Mucosa of stomach (tissue), 1 donor: ENCODE data around the gene AMPD3.
A peak's percentile ranks its signal among the peaks of the same experiment; 100 is the strongest.

Source experiments
- H3K27me3 ChIP-seq: one replicate; pipeline ENCODE4 v1.7.0; 2013; ENCODE audit warnings: mild to moderate bottlenecking, low read length; ENCODE audit not compliant: control insufficient read depth, insufficient read depth
- H3K36me3 ChIP-seq: one replicate; pipeline ENCODE4 v1.7.0; 2013; ENCODE audit warnings: low read length; ENCODE audit not compliant: control insufficient read depth, insufficient read depth
- H3K4me1 ChIP-seq: one replicate; pipeline ENCODE4 v1.7.0; 2013; ENCODE audit warnings: mild to moderate bottlenecking, low read length; ENCODE audit not compliant: control insufficient read depth, insufficient read depth
- H3K4me3 ChIP-seq: one replicate; pipeline ENCODE4 v1.7.0; 2013; ENCODE audit warnings: low read length
- H3K9ac ChIP-seq: one replicate; pipeline ENCODE4 v1.7.0; 2013; ENCODE audit warnings: mild to moderate bottlenecking, low read length, moderate library complexity
- H3K9me3 ChIP-seq: one replicate; pipeline ENCODE4 v1.7.0; 2013; ENCODE audit warnings: mild to moderate bottlenecking, low read length, moderate library complexity; ENCODE audit not compliant: control insufficient read depth
- donor health status: Pancreatic carcinoma.

Gene AMPD3

GRCh38 chr11:10440401-10440800 is 14.7 kb upstream of the AMPD3 start:
- H3K27me3 ChIP-seq: no peaks in the 10 kb centered on the region
- no peak overlapping the region for H3K9ac ChIP-seq
- H3K9me3 ChIP-seq: no peaks in the 10 kb centered on the region
- H3K4me3 ChIP-seq: no peak overlapping the region
- no peaks in the 10 kb centered on the region for H3K36me3 ChIP-seq
- no peaks in the 10 kb centered on the region for H3K4me1 ChIP-seq

GRCh38 chr11:10441091-10441490 is 14.0 kb upstream of the AMPD3 start:
- Histone ChIP-seq H3K27me3 (no peaks in the 10 kb centered on the region), H3K36me3 (no peaks in the 10 kb centered on the region), H3K9ac (no peak overlapping the region), H3K4me1 (no peaks in the 10 kb centered on the region), H3K4me3 (no peak overlapping the region), H3K9me3 (no peaks in the 10 kb centered on the region)

- H3K9me3 ChIP-seq: no peaks in the 10 kb centered on the region
- no peaks in the 10 kb centered on the region for H3K4me1 ChIP-seq
- no peaks in the 10 kb centered on the region for H3K36me3 ChIP-seq
- H3K9ac ChIP-seq: no peak overlapping the region
- H3K4me3 ChIP-seq: no peak overlapping the region
- H3K27me3 ChIP-seq: no peaks in the 10 kb centered on the region
Measured at GRCh38 chr11:10441652-10442503, 13.2 kb upstream of the AMPD3 start.

- Histone ChIP-seq H3K4me3 (no peak overlapping the region), H3K9ac (no peak overlapping the region), H3K9me3 (no peaks in the 10 kb centered on the region), H3K4me1 (no peaks in the 10 kb centered on the region), H3K36me3 (no peaks in the 10 kb centered on the region), H3K27me3 (no peaks in the 10 kb centered on the region)
Measured at GRCh38 chr11:10443152-10443551, 11.9 kb upstream of the AMPD3 start.

GRCh38 chr11:10443721-10444235 is 11.3 kb upstream of the AMPD3 start:
- Histone ChIP-seq H3K9ac (no peak overlapping the region), H3K9me3 (no peaks in the 10 kb centered on the region), H3K4me3 (no peak overlapping the region), H3K27me3 (no peaks in the 10 kb centered on the region), H3K36me3 (no peaks in the 10 kb centered on the region), H3K4me1 (no peaks in the 10 kb centered on the region)

GRCh38 chr11:10444725-10445315 is 10.2 kb upstream of the AMPD3 start:
- no peaks in the 10 kb centered on the region for H3K4me1 ChIP-seq
- H3K9ac ChIP-seq: no peak overlapping the region
- no peak overlapping the region for H3K4me3 ChIP-seq
- H3K27me3 ChIP-seq: peaks cover 3% of the 10 kb centered on the region
- H3K36me3 ChIP-seq: no peaks in the 10 kb centered on the region
- H3K9me3 ChIP-seq: no peaks in the 10 kb centered on the region

GRCh38 chr11:10447445-10447844 is 7.6 kb upstream of the AMPD3 start:
- no peak overlapping the region for H3K9ac ChIP-seq
- no peak overlapping the region for H3K4me3 ChIP-seq
- H3K36me3 ChIP-seq: no peaks in the 10 kb centered on the region
- peaks cover 7% of the 10 kb centered on the region for H3K27me3 ChIP-seq
- H3K9me3 ChIP-seq: no peaks in the 10 kb centered on the region
- H3K4me1 ChIP-seq: peaks cover 10% of the 10 kb centered on the region

GRCh38 chr11:10450462-10451425 is 4.3 kb upstream of the AMPD3 start:
- Histone ChIP-seq H3K4me1 (peaks cover 22% of the 10 kb centered on the region), H3K27me3 (peaks cover 7% of the 10 kb centered on the region), H3K4me3 (peak overlapping the region; percentile 44), H3K9ac (peak overlapping the region; percentile 85), H3K36me3 (no peaks in the 10 kb centered on the region), H3K9me3 (no peaks in the 10 kb centered on the region)

- Histone ChIP-seq H3K27me3 (peaks cover 7% of the 10 kb centered on the region), H3K36me3 (no peaks in the 10 kb centered on the region), H3K4me3 (no peak overlapping the region), H3K4me1 (peaks cover 28% of the 10 kb centered on the region), H3K9me3 (no peaks in the 10 kb centered on the region), H3K9ac (peak overlapping the region; percentile 85)
Measured at GRCh38 chr11:10451426-10452116, 3.5 kb upstream of the AMPD3 start.

GRCh38 chr11:10452211-10452767 is 2.8 kb upstream of the AMPD3 start:
- Histone ChIP-seq H3K4me1 (peaks cover 28% of the 10 kb centered on the region), H3K27me3 (peaks cover 7% of the 10 kb centered on the region), H3K4me3 (no peak overlapping the region), H3K9ac (no peak overlapping the region), H3K9me3 (no peaks in the 10 kb centered on the region), H3K36me3 (no peaks in the 10 kb centered on the region)

GRCh38 chr11:10453261-10453660 is 1.8 kb upstream of the AMPD3 start:
- Histone ChIP-seq H3K36me3 (no peaks in the 10 kb centered on the region), H3K4me1 (peaks cover 28% of the 10 kb centered on the region), H3K27me3 (peaks cover 7% of the 10 kb centered on the region), H3K4me3 (no peak overlapping the region), H3K9ac (no peak overlapping the region), H3K9me3 (no peaks in the 10 kb centered on the region)
